HG03095 (cell line): Measurements from ENCODE around the gene SPECC1.

Experiments
- ATAC-seq: cut with Tn5 transposase; IDR thresholded peaks from one replicate; pipeline ENCODE4 v1.9.1; 2021; ENCODE audit warnings: moderate library complexity; ENCODE audit not compliant: unreplicated experiment

Gene SPECC1

GRCh38 chr17:20200865-20201458 lies 191.8 kb downstream of the SPECC1 start:
- no peak for ATAC-seq

- no peak for ATAC-seq
Measured at GRCh38 chr17:20202141-20202621, 193.0 kb downstream of the SPECC1 start.

GRCh38 chr17:20203018-20203417 lies 193.9 kb downstream of the SPECC1 start:
- ATAC-seq, result no peak

- no peak for ATAC-seq
Measured at GRCh38 chr17:20203761-20204263, 194.7 kb downstream of the SPECC1 start.

GRCh38 chr17:20205609-20206008 lies 196.4 kb downstream of the SPECC1 start:
- ATAC-seq, result no peak

GRCh38 chr17:20206068-20206467 lies 196.9 kb downstream of the SPECC1 start:
- no peak for ATAC-seq

- ATAC-seq, result no peak
Measured at GRCh38 chr17:20206591-20206990, 197.4 kb downstream of the SPECC1 start.

- no peak for ATAC-seq
Measured at GRCh38 chr17:20207262-20207985, 198.3 kb downstream of the SPECC1 start.

- no peak for ATAC-seq
Measured at GRCh38 chr17:20208717-20209116, 199.6 kb downstream of the SPECC1 start.

GRCh38 chr17:20210180-20210579 lies 201.0 kb downstream of the SPECC1 start:
- ATAC-seq, result no peak

- no peak for ATAC-seq
Measured at GRCh38 chr17:20210614-20211013, 201.5 kb downstream of the SPECC1 start.

- no peak for ATAC-seq
Measured at GRCh38 chr17:20211246-20211645, 202.1 kb downstream of the SPECC1 start.

- ATAC-seq, result no peak
Measured at GRCh38 chr17:20213449-20213848, 204.3 kb downstream of the SPECC1 start.

- no peak for ATAC-seq
Measured at GRCh38 chr17:20214794-20215193, 205.6 kb downstream of the SPECC1 start.

GRCh38 chr17:20216154-20216815 lies 207.1 kb downstream of the SPECC1 start:
- ATAC-seq, result no peak

- ATAC-seq, result no peak
Measured at GRCh38 chr17:20216853-20217252, 207.7 kb downstream of the SPECC1 start.

GRCh38 chr17:20217677-20218076 lies 208.5 kb downstream of the SPECC1 start:
- ATAC-seq, result no peak

- ATAC-seq, result no peak
Measured at GRCh38 chr17:20218272-20218671, 209.1 kb downstream of the SPECC1 start.

- ATAC-seq, result no peak
Measured at GRCh38 chr17:20223808-20224328, 214.7 kb downstream of the SPECC1 start.

GRCh38 chr17:20224379-20224778 lies 215.2 kb downstream of the SPECC1 start:
- ATAC-seq, result no peak
